ENCODE measurements around the gene GPR55.

Gene GPR55

DNA sequence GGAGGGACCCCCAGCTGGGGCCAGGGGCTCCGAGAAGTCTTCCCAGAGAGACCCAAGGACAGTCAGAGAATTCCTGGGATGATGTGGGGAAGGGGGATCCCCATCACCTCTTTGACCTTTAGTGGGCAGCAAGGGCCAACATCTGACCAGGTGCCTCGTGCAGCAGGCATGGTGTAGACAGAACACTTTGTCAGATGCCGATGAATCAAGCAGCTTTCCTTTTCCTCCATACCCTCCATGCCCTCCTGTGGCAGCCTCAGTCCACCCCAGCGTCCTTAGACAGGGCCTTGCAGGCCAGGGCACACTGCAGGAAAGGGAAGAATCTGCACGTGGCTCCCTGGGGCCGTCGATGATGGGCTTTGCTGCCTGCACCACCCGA lies 26.3 kb downstream of the GPR55 start:
- POLR2A ChIA-PET, result no interaction called here

DNA sequence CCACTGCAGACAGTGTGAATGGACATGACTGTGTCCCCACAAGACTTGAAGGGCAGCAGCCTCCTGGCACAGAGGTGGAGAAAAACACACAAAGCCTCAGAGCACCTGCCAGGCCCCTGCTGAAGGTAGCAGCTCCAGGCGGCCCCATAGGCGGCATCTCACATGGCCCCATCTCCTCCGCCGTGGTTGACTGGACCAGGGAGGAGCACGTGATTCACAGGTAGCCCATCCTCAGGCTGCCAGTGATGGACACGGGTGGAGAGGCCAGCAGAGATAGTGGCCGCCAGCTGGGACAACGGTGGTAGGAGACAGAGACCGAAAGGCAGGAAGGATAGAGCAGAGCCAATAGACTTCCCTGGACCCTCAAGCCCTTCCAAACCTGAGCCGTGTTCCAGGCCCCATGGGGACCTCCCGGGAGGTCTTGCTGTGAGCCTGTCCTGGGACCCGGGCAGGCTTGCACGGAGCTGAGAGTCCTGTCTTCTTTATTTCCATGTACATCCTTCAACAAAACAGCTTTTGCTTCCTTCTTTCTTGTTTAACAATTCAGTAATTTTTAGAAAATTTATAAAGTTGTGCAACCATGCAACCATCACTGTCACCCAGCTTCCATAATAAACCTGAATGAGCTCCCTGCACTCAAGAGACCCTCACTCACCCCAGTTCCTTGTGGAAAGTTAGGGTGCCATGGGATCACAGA lies 26.9 kb downstream of the GPR55 start:
- 100% methylated on average over 11 of the region's 13 CpGs for WGBS (ENCODE audit: insufficient coverage)
- Histone ChIP-seq H3K4me3 (ENCODE audit: control insufficient read depth in 1 of 7, extremely low read depth in 1 of 7, insufficient read depth in 4 of 7, low read depth in 2 of 7, low read length in 6 of 7) (no peak overlapping the region), H3K27me3 (replicated peaks in 2 of 5; ENCODE audit: control insufficient read depth in 4 of 5, insufficient read depth in 5 of 5, low read length in 4 of 5) (no peaks in the 10 kb centered on the region), H3K4me1 (ENCODE audit: control extremely low read depth in 1 of 4, control insufficient read depth in 4 of 4, insufficient read depth in 4 of 4, low read length in 3 of 4) (peaks cover 2 to 27% (median 17%) of the 10 kb centered on the region in 4 experiments), H3K36me3 (ENCODE audit: control insufficient read depth in 4 of 4, insufficient read depth in 4 of 4, low read length in 3 of 4) (no peaks in the 10 kb centered on the region), H3K27ac (ENCODE audit: insufficient read depth in 1 of 2, low read depth in 1 of 2, low read length in 2 of 2, poor library complexity in 1 of 2, severe bottlenecking in 2 of 2) (no peak overlapping the region), H3K9me3 (ENCODE audit: control extremely low read depth in 1 of 5, control insufficient read depth in 4 of 5, insufficient read depth in 2 of 5, low read depth in 1 of 5, low read length in 4 of 5) (no peaks in the 10 kb centered on the region)
- ChIA-PET POLR2A (no interaction called here), CTCF (interaction anchor here (0.9 to 2.6 kb wide), 7 partner anchors 14 to 89 kb away, joined by 3 to 16 read pairs (median 5); no protein-coding TSS in a partner anchor)
- no peak for DNase-seq

More for the DNA sequence above, 26.3 kb downstream of the GPR55 start:
- CTCF ChIA-PET, result interaction anchor here (1.0 to 2.0 kb wide), 5 partner anchors 14 to 87 kb away, joined by 3 to 8 read pairs (median 5); no protein-coding TSS in a partner anchor
- no peaks in the 10 kb centered on the region for H3K27me3 ChIP-seq (replicated peaks in 2 of 5; ENCODE audit: control insufficient read depth in 4 of 5, insufficient read depth in 5 of 5, low read length in 4 of 5)
- no peaks in the 10 kb centered on the region for H3K9me3 ChIP-seq (ENCODE audit: control extremely low read depth in 1 of 5, control insufficient read depth in 4 of 5, insufficient read depth in 2 of 5, low read depth in 1 of 5, low read length in 4 of 5)
- no peak overlapping the region for H3K4me3 ChIP-seq (ENCODE audit: control insufficient read depth in 1 of 7, extremely low read depth in 1 of 7, insufficient read depth in 4 of 7, low read depth in 2 of 7, low read length in 6 of 7)
- no peaks in the 10 kb centered on the region for H3K36me3 ChIP-seq (ENCODE audit: control insufficient read depth in 4 of 4, insufficient read depth in 4 of 4, low read length in 3 of 4)
- 80% methylated on average over 7 of the region's 8 CpGs for WGBS (ENCODE audit: insufficient coverage)
- no peak for DNase-seq
- H3K4me1 ChIP-seq (ENCODE audit: control extremely low read depth in 1 of 4, control insufficient read depth in 4 of 4, insufficient read depth in 4 of 4, low read length in 3 of 4), result peaks cover 2 to 24% (median 14%) of the 10 kb centered on the region in 4 experiments
- H3K27ac ChIP-seq (ENCODE audit: insufficient read depth in 1 of 2, low read depth in 1 of 2, low read length in 2 of 2, poor library complexity in 1 of 2, severe bottlenecking in 2 of 2), result no peak overlapping the region

DNA sequence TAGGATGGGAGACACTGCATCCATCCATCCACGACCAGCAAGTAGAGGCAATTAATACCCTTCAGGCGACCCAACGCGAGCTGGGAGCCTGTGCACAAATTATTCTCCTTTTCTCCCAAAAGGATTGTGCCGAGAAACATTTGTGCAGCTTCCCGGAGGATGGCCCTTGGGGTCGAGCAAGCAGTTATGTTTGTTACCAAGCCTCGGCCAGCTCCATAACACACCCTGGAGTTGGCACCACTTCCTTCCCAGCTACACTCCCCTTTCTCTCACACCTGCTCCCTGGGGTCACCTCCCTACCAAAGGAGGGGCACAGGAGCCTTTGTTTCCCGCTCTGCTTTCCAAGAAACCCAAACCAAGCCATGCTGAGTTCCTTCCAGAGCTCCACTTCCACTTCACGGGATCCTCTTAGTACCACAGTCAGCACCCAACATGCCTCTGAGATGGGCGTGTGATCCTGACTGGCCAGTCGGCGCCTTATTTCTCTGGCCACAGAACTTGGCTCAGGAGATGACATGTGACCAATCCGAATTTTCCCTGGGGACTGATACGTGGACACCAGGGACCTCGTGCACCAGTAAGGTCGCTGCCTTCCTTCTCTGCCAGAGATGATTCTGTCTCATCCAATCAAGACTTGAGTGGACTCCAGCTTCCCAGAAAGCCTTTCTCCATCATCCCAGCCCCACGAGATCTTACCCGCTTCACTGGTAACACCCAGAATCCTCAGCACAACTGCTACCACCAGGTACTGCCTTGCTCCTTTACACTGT lies 28.5 kb downstream of the GPR55 start:
- ChIA-PET POLR2A (no interaction called here), CTCF (interaction anchor here (0.9 to 2.6 kb wide), 10 partner anchors 8 to 159 kb away, joined by 3 to 16 read pairs (median 4); partner anchors contain the start of gene ITM2C)
- 97% methylated on average over 19 of the region's 19 CpGs for WGBS (ENCODE audit: insufficient coverage)
- Histone ChIP-seq H3K9me3 (ENCODE audit: control extremely low read depth in 1 of 5, control insufficient read depth in 4 of 5, insufficient read depth in 2 of 5, low read depth in 1 of 5, low read length in 4 of 5) (no peaks in the 10 kb centered on the region), H3K27me3 (replicated peaks in 2 of 5; ENCODE audit: control insufficient read depth in 4 of 5, insufficient read depth in 5 of 5, low read length in 4 of 5) (no peaks in the 10 kb centered on the region), H3K4me1 (ENCODE audit: control extremely low read depth in 1 of 4, control insufficient read depth in 4 of 4, insufficient read depth in 4 of 4, low read length in 3 of 4) (peaks cover 2 to 30% (median 17%) of the 10 kb centered on the region in 4 experiments), H3K36me3 (ENCODE audit: control insufficient read depth in 4 of 4, insufficient read depth in 4 of 4, low read length in 3 of 4) (no peaks in the 10 kb centered on the region), H3K27ac (ENCODE audit: insufficient read depth in 1 of 2, low read depth in 1 of 2, low read length in 2 of 2, poor library complexity in 1 of 2, severe bottlenecking in 2 of 2) (no peak overlapping the region), H3K4me3 (ENCODE audit: control insufficient read depth in 1 of 7, extremely low read depth in 1 of 7, insufficient read depth in 4 of 7, low read depth in 2 of 7, low read length in 6 of 7) (no peak overlapping the region)
- no peak for DNase-seq

DNA sequence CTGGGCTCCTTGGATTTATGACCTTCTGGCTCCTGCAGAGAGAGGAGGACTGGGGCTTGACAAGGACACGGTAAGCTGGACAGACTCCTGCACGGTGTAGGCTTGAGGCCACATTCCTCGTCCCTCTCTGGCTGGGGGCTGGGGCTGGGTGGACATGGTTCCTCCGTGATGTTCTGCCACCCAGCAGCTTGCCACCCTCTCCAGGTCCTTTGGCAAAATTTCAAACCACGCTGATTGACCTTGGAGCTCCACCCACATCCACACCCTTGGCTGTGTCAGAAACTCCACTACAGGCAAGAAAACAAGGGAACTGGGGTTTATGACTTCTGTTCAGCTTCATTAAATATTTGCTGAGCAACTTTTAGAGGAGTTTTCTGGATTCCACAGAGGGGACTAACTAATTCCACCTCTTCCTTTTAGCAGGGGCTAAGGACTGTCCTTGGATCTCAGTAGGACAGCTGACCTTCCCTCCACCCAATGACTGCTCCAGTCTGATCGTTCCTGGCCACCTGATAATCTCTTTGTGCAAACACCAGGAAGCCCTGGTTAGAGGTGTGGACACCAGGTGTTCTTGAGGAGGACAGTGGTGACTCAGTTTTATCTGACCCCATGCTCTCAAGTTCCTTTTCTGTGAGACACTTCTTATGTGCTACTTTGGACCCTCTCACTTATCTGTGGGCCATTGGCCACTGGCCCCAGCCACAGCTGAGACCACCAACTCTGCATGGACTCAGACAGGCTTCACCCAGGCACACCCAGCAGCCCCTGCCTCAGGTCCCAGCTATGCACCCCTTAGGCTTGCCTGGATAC lies 29.3 kb downstream of the GPR55 start:
- peak in 1 of 3 donors; percentile 33 for DNase-seq
- Histone ChIP-seq H3K9me3 (ENCODE audit: control extremely low read depth in 1 of 5, control insufficient read depth in 4 of 5, insufficient read depth in 2 of 5, low read depth in 1 of 5, low read length in 4 of 5) (no peaks in the 10 kb centered on the region), H3K4me1 (ENCODE audit: control extremely low read depth in 1 of 4, control insufficient read depth in 4 of 4, insufficient read depth in 4 of 4, low read length in 3 of 4) (peaks cover 2 to 33% (median 17%) of the 10 kb centered on the region in 4 experiments), H3K36me3 (ENCODE audit: control insufficient read depth in 4 of 4, insufficient read depth in 4 of 4, low read length in 3 of 4) (no peaks in the 10 kb centered on the region), H3K27me3 (replicated peaks in 2 of 5; ENCODE audit: control insufficient read depth in 4 of 5, insufficient read depth in 5 of 5, low read length in 4 of 5) (no peaks in the 10 kb centered on the region), H3K27ac (ENCODE audit: insufficient read depth in 1 of 2, low read depth in 1 of 2, low read length in 2 of 2, poor library complexity in 1 of 2, severe bottlenecking in 2 of 2) (no peak overlapping the region), H3K4me3 (ENCODE audit: control insufficient read depth in 1 of 7, extremely low read depth in 1 of 7, insufficient read depth in 4 of 7, low read depth in 2 of 7, low read length in 6 of 7) (no peak overlapping the region)
- ChIA-PET POLR2A (no interaction called here), CTCF (interaction anchor here (1.0 to 2.6 kb wide), 9 partner anchors 8 to 154 kb away, joined by 3 to 16 read pairs (median 4); partner anchors contain the start of gene ITM2C)
- WGBS (ENCODE audit: insufficient coverage), result 98% methylated on average over 4 of the region's 6 CpGs

DNA sequence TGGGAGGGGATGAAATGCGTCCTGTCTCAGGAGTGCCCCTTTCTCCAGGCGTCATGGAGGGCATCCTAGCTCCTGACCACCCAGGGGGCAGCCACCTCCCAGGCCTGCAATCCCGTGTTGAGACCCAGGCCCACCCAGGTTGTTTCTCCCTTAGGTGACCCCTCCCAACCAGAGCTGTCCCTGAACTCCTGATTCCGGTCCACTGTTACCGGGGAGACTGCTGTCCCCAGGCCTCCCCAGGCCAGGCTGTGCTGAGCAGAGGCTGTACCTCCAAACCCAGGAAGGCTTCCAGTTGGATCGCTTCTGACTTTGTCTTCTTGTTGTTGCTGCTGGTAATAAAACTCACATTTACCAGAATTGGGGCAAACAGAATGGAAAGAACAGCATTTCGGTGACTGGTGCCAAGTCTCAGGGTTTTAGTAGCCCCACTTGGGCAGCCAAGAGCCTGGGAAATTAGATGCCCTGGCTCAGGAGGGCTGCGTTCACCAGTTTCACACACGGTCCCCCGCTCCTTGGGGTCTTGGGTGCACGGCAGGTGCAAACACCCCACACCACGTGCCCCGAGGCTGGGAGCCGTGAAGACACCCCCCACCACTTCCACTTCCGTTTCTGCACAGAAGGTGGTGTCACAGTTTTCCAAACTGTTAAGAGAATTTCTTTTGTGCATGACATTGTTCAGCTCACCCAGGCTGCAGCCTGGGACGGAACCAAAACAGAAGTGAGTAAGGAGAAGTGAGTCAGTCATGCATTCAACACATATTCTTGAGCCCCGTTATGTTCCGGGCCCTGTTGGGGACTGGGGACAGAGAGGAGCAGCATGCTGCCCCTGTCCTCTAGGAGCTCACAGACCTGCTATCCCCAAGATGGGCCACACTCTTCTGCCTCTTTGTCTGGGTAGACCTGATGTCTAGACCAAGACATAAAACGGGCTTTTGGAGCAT lies 30.9 kb downstream of the GPR55 start:
- ChIA-PET POLR2A (no interaction called here), CTCF (interaction anchor here (1.5 to 5.4 kb wide), 7 partner anchors 7 to 63 kb away, joined by 3 to 22 read pairs (median 8); no protein-coding TSS in a partner anchor)
- Histone ChIP-seq H3K27ac (ENCODE audit: insufficient read depth in 1 of 2, low read depth in 1 of 2, low read length in 2 of 2, poor library complexity in 1 of 2, severe bottlenecking in 2 of 2) (no peak overlapping the region), H3K36me3 (ENCODE audit: control insufficient read depth in 4 of 4, insufficient read depth in 4 of 4, low read length in 3 of 4) (no peaks in the 10 kb centered on the region), H3K27me3 (replicated peaks in 2 of 5; ENCODE audit: control insufficient read depth in 4 of 5, insufficient read depth in 5 of 5, low read length in 4 of 5) (no peaks in the 10 kb centered on the region), H3K9me3 (ENCODE audit: control extremely low read depth in 1 of 5, control insufficient read depth in 4 of 5, insufficient read depth in 2 of 5, low read depth in 1 of 5, low read length in 4 of 5) (no peaks in the 10 kb centered on the region), H3K4me3 (ENCODE audit: control insufficient read depth in 1 of 7, extremely low read depth in 1 of 7, insufficient read depth in 4 of 7, low read depth in 2 of 7, low read length in 6 of 7) (no peak overlapping the region), H3K4me1 (ENCODE audit: control extremely low read depth in 1 of 4, control insufficient read depth in 4 of 4, insufficient read depth in 4 of 4, low read length in 3 of 4) (peaks cover 2 to 33% (median 16%) of the 10 kb centered on the region in 4 experiments)
- DNase-seq, result peak in 2 of 3 donors; percentile 44 to 67
- 66% methylated on average over 18 of the region's 19 CpGs for WGBS (ENCODE audit: insufficient coverage)

DNA sequence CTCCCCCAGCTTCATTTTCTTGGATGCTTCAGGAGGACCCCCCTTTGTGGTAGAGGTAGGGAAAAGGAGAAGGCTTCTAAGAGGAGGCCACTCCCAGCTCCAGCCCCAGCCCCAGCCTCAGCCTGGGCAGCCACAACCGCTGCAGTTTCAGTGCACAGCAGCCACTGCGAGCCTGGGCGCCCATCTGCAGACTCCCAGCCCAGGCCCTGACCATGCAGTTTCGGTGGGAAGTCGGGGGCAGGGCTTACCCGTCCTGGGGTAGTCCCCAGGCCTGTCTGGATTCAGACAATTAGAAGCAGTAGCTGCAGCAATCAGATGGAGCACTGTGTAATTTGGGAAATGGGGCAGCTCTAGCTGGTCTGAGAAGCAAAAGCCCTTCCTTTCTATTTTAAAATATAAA lies 31.7 kb downstream of the GPR55 start:
- ChIA-PET POLR2A (no interaction called here), CTCF (interaction anchor here (1.0 to 5.4 kb wide), 7 partner anchors 8 to 62 kb away, joined by 3 to 22 read pairs (median 4); no protein-coding TSS in a partner anchor)
- H3K9me3 ChIP-seq (ENCODE audit: control extremely low read depth in 1 of 5, control insufficient read depth in 4 of 5, insufficient read depth in 2 of 5, low read depth in 1 of 5, low read length in 4 of 5), result no peaks in the 10 kb centered on the region
- 62% methylated on average over 6 of the region's 6 CpGs for WGBS (ENCODE audit: insufficient coverage)
- no peak for DNase-seq
- no peaks in the 10 kb centered on the region for H3K27me3 ChIP-seq (replicated peaks in 2 of 5; ENCODE audit: control insufficient read depth in 4 of 5, insufficient read depth in 5 of 5, low read length in 4 of 5)
- no peak overlapping the region for H3K27ac ChIP-seq (ENCODE audit: insufficient read depth in 1 of 2, low read depth in 1 of 2, low read length in 2 of 2, poor library complexity in 1 of 2, severe bottlenecking in 2 of 2)
- peaks cover 2 to 33% (median 15%) of the 10 kb centered on the region in 4 experiments for H3K4me1 ChIP-seq (ENCODE audit: control extremely low read depth in 1 of 4, control insufficient read depth in 4 of 4, insufficient read depth in 4 of 4, low read length in 3 of 4)
- H3K4me3 ChIP-seq (ENCODE audit: control insufficient read depth in 1 of 7, extremely low read depth in 1 of 7, insufficient read depth in 4 of 7, low read depth in 2 of 7, low read length in 6 of 7), result no peak overlapping the region
- no peaks in the 10 kb centered on the region for H3K36me3 ChIP-seq (ENCODE audit: control insufficient read depth in 4 of 4, insufficient read depth in 4 of 4, low read length in 3 of 4)
